ENCODE data around the gene DUSP8.

- TF ChIP-seq POLR2A (IDR thresholded peaks at IDR 0.05; ENCODE audit: low read length) (no peak), GATA1 (IDR thresholded peaks at IDR 0.05; ENCODE audit: low read depth, low read length) (no peak)
Observed at GRCh38 chr11:1521382-1522080, 50.5 kb downstream of the DUSP8 start.
